IMR-90 (cell line): ENCODE results near the gene NQO2.

Experiments
- CEBPB ChIP-seq: IDR thresholded peaks from 2 replicates; pipeline ENCODE4 v1.6.1; 2012; ENCODE audit warnings: low read depth, low read length, improper control_type of control experiment
- CHD1 ChIP-seq: IDR thresholded peaks from 2 replicates; pipeline ENCODE4 v1.6.1; 2012; ENCODE audit warnings: low read depth, low read length, improper control_type of control experiment
- NFE2L2 ChIP-seq: fragments of 150-350 bp; IDR thresholded peaks from 2 replicates; pipeline ENCODE4 v1.6.1; 2016; ENCODE audit warnings: low read depth, mild to moderate bottlenecking, low read length
- POLR2A ChIP-seq: IDR thresholded peaks from 2 replicates; pipeline ENCODE4 v1.6.1; 2012; ENCODE audit warnings: mild to moderate bottlenecking, low read depth, low read length
- RAD21 ChIP-seq: IDR thresholded peaks from 2 replicates; pipeline ENCODE4 v1.6.1; 2012; ENCODE audit warnings: low read length, improper control_type of control experiment
- RCOR1 ChIP-seq: IDR thresholded peaks from 2 replicates; pipeline ENCODE4 v1.6.1; 2012; ENCODE audit warnings: mild to moderate bottlenecking, low read length, improper control_type of control experiment; ENCODE audit not compliant: insufficient replicate concordance
- RFX5 ChIP-seq: IDR thresholded peaks from 2 replicates; pipeline ENCODE4 v1.8.0; 2012; ENCODE audit warnings: low read depth, mild to moderate bottlenecking, low read length, moderate library complexity
- USF2 ChIP-seq: fragments of 150-350 bp; IDR thresholded peaks from 2 replicates; pipeline ENCODE4 v1.6.1; 2017; ENCODE audit warnings: mild to moderate bottlenecking, antibody characterized with exemption, low read length, low read depth
- TF ChIP-seq, protein P1 (sequence below): conservative IDR thresholded peaks from 2 replicates; pipeline ENCODE4 v1.5.1; 2012; ENCODE audit warnings: mild to moderate bottlenecking, low read depth, low read length, improper control_type of control experiment
- TF ChIP-seq, protein P2 (sequence below): fragments of 150-350 bp; IDR thresholded peaks from 2 replicates; pipeline ENCODE4 v1.6.1; 2016; ENCODE audit warnings: low read depth, mild to moderate bottlenecking, low read length, moderate library complexity, borderline replicate concordance

DNA sequence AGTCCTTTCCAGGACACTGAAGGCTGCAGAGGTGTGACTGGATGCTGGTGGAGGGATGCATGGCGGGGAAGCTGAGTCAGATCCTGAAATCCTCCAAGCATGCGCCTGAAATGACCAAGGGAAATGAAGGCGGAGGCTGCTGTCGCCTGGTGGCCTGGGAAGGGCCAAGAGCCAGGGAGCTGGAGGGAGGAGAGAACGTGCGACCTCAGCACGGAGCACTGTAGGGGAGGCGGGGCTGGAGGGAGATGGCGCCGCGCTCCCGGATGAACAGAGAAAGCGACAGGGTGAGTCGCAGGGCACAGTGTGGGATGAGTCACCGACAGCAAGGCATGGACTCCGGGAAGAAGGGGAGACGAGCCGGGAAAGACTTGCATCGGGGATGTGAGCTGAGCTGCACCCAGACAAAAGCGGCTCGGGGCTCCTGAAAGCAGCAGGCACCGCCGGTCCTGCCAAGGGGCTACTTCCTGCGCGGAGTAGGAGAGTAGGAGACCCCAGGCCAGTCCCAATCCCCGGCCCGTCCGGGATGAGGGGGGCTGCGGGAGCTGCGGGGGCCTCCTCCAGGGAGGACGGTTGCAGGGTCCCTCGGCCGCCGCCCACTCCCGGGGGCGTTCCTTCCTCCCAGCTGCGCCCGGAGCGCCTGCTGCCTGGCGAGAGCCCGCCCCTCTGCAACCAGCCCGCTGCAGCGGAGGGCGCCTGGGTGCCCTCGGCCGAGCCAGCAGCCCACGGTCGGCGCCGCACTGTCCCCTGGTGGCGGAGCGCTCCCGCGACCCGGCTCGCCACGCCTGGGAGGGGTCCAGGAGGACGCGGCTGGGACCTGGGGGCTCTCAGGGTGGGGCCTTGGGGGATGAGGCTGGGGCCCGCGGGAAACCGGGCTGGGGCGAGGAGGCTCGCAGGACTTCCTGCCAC is 11.0 kb upstream of the NQO2 start:
- TF ChIP-seq, protein P1, sequence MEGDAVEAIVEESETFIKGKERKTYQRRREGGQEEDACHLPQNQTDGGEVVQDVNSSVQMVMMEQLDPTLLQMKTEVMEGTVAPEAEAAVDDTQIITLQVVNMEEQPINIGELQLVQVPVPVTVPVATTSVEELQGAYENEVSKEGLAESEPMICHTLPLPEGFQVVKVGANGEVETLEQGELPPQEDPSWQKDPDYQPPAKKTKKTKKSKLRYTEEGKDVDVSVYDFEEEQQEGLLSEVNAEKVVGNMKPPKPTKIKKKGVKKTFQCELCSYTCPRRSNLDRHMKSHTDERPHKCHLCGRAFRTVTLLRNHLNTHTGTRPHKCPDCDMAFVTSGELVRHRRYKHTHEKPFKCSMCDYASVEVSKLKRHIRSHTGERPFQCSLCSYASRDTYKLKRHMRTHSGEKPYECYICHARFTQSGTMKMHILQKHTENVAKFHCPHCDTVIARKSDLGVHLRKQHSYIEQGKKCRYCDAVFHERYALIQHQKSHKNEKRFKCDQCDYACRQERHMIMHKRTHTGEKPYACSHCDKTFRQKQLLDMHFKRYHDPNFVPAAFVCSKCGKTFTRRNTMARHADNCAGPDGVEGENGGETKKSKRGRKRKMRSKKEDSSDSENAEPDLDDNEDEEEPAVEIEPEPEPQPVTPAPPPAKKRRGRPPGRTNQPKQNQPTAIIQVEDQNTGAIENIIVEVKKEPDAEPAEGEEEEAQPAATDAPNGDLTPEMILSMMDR = peak; percentile 89
- TF ChIP-seq USF2 = no peak
- TF ChIP-seq POLR2A = peak; percentile 61
- no peak for TF ChIP-seq CEBPB
- TF ChIP-seq NFE2L2 = 0 out of 2 replicates have a peak, but pooled peaks have one; percentile 20
- no peak for TF ChIP-seq RCOR1
- TF ChIP-seq CHD1 = no peak
- no peak for TF ChIP-seq RFX5
- TF ChIP-seq, protein P2, sequence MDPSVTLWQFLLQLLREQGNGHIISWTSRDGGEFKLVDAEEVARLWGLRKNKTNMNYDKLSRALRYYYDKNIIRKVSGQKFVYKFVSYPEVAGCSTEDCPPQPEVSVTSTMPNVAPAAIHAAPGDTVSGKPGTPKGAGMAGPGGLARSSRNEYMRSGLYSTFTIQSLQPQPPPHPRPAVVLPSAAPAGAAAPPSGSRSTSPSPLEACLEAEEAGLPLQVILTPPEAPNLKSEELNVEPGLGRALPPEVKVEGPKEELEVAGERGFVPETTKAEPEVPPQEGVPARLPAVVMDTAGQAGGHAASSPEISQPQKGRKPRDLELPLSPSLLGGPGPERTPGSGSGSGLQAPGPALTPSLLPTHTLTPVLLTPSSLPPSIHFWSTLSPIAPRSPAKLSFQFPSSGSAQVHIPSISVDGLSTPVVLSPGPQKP = no peak
- TF ChIP-seq RAD21 = peak; percentile 84
